ENCODE measurements around the gene HBD.
"Not testable (repeated sequence)": the region's sequence is repeated elsewhere in the genome, so short reads cannot be mapped to it uniquely, and the experiment has no call there.

The HBD gene

DNA sequence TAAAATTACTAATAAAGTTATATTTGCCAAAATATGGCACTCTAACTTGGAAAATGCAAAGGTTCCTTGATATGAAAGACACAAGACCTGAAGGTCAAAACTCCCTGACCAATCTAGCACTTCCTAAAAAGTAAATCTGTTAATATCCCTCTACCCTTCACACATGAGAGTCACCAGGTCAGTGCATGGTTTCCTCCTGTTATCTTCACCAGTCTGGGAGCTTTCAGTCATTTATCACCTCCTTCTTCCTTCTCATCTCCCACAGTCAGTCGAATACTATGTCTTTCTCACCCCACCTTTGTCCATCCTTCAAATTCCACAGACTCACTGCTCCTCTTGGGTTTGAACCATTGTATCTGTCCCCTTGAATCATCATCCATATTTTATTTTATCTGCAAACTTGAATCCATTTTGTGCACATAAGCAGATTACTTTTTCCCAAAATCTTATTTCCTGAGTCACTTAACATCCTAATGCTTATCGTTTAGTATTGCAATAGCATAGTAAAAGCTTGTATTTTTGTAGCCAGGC is 32.8 kb upstream of the HBD start:
- Mint-ChIP-seq H3K27me3 (peaks cover 0 to 5% of the 10 kb centered on the region in 2 donors), H3K27ac (no peak overlapping the region), H3K4me3 (no peak overlapping the region), H3K36me3 (ENCODE audit: insufficient read depth) (no peaks in the 10 kb centered on the region), H3K9me3 (no peaks in the 10 kb centered on the region), H3K4me1 (ENCODE audit: low read depth in 2 of 2) (no peaks in the 10 kb centered on the region)
- no peak for DNase-seq
- no peak for ATAC-seq (replicated peaks)

DNA sequence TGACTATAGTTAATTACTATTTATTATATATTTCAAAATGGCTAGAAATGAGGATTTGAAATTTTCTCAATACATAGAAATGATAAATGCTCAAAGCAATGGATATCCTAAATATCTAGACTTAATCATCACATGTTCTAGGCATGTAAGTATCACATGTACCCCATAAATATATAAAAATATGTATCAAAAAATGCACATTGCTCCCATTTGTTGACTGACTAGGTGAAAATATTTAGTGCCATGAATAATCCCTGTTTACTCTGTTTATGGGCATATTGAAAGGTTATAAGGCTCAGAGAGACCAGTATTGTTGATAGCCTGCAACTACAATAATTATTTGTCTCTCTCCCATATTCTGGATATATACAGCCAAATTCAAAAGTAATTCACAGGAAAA is 32.3 kb upstream of the HBD start:
- no peak for ATAC-seq (replicated peaks)
- Mint-ChIP-seq H3K9me3 (no peaks in the 10 kb centered on the region), H3K27ac (no peak overlapping the region), H3K27me3 (peaks cover 0 to 5% of the 10 kb centered on the region in 2 donors), H3K4me1 (ENCODE audit: low read depth in 2 of 2) (no peaks in the 10 kb centered on the region), H3K4me3 (no peak overlapping the region), H3K36me3 (ENCODE audit: insufficient read depth) (no peaks in the 10 kb centered on the region)
- no peak for DNase-seq

DNA sequence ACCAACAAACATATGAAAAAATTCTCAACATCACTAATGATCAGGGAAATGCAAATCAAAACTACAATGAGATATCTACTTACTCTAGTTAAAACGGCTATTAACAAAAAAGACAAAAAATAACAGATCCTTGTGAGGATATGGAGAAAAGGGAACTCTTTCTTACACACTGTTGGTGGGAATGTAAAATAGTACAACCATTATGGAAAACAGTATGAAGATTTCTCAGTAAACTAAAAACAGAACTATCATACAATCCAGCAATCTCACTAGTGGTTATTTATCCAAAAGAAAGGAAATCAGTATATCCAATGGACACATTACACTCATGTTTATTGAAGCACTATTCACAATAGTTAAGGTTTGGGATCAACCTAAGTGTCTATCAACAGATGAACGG is 31.5 kb upstream of the HBD start:
- H3K27me3 Mint-ChIP-seq = peaks cover 0 to 5% of the 10 kb centered on the region in 2 donors
- H3K9me3 Mint-ChIP-seq = peaks cover 0 to 3% of the 10 kb centered on the region in 2 donors
- H3K36me3 Mint-ChIP-seq (ENCODE audit: insufficient read depth) = no peaks in the 10 kb centered on the region
- no peak overlapping the region for H3K4me3 Mint-ChIP-seq
- ATAC-seq (replicated peaks) = no peak
- H3K4me1 Mint-ChIP-seq (ENCODE audit: low read depth in 2 of 2) = no peaks in the 10 kb centered on the region
- H3K27ac Mint-ChIP-seq = no peak overlapping the region
- DNase-seq = no peak

DNA sequence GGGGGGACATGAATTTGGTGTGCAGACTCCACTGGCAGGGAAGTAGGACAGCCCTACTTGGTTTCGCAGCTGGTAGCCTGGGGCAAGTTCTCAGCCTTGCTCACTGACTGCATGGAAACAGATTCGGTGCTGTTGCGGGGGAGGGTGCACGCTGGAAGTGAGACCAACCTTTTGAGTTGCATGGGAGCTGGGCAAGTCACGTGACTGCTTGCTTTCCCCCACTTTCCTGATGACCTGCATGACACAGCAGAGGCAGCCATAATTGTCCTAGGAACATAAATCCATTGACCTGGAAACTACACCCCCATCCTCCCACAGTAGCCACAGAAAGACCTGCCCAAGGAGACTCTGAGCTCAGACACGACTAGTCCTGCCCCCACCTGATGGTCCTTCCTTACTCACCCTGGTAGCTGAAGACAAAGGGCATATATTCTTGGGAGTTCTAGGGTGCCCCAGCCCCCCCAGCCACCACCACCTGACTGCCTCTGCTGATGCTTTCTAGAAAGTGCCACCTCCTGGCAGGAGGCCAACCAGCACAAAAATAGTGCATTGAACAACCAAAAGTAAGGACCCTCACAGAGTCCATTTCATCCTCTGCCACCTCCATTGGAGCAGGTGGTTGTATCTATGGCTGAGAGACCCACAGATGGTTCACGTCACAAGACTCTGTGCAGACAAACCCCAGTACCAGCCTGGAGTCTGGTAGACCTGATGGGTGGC is 24.4 kb upstream of the HBD start:
- Mint-ChIP-seq H3K27ac (no peak overlapping the region), H3K36me3 (ENCODE audit: insufficient read depth) (no peaks in the 10 kb centered on the region), H3K4me1 (ENCODE audit: low read depth in 2 of 2) (no peaks in the 10 kb centered on the region)

DNA sequence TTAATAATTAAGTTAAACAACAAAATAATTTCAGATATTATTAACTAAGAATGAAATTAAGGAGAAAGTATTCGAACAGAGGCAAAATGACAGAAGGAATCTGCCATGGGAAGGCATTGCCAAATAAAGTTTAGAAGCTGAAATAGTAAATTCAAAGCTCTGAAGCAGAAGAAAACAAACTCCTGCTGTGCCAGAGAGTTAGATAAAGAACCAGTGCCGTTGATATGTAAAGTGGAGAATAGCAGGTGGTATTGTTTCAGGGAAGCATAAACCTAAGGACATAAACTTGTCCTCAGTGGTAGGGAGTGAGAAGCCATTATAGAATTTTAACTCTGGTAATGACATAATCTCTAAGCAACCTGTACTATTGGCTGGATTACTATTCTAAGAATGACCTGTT is 23.0 kb upstream of the HBD start:
- Mint-ChIP-seq H3K36me3 (ENCODE audit: insufficient read depth) (no peaks in the 10 kb centered on the region), H3K4me3 (no peak overlapping the region), H3K27ac (no peak overlapping the region), H3K4me1 (ENCODE audit: low read depth in 2 of 2) (no peaks in the 10 kb centered on the region), H3K27me3 (peaks cover 9 to 13% of the 10 kb centered on the region in 2 donors), H3K9me3 (peaks cover 0 to 12% of the 10 kb centered on the region in 2 donors)
- no peak for DNase-seq
- ATAC-seq (replicated peaks) = no peak

More for the DNA sequence above, 24.4 kb upstream of the HBD start:
- Mint-ChIP-seq H3K27me3 (peaks cover 0 to 6% of the 10 kb centered on the region in 2 donors), H3K4me3 (no peak overlapping the region), H3K9me3 (peaks cover 0 to 12% of the 10 kb centered on the region in 2 donors)
- ATAC-seq (replicated peaks) (no peak), DNase-seq (no peak)

DNA sequence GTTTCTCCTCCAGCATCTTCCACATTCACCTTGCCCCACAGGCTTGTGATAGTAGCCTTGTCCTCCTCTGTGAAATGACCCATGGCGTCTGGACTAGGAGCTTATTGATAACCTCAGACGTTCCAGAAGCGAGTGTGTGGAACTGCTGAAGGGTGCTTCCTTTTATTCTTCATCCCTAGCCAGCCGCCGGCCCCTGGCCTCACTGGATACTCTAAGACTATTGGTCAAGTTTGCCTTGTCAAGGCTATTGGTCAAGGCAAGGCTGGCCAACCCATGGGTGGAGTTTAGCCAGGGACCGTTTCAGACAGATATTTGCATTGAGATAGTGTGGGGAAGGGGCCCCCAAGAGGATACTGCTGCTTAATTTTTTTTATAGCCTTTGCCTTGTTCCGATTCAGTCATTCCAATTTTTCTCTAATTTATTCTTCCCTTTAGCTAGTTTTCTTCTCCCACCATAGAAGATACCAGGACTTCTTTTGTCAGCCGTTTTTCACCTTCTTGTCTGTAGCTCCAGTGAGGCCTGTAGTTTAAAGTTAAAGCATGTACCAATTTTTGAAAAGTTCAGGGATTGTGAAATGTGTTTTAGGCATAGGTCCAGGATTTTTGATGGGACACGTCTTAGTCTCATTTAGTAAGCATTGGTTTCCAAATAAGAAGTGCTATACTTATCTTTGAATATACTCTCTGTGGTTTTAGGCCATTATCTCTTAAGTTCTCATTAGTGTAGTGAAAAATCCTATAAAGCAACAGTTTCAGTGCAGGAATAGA is 20.5 kb upstream of the HBD start, which contains the start of gene HBG2:
TSS of gene HBG2 (minus strand) at position 136 of the 768 bp plus-strand sequence. CDS start at position 83, 53 bp downstream.
- H3K9me3 Mint-ChIP-seq; H3K27ac Mint-ChIP-seq; H3K36me3 Mint-ChIP-seq (ENCODE audit: insufficient read depth); H3K4me3 Mint-ChIP-seq; DNase-seq; ATAC-seq (replicated peaks); H3K4me1 Mint-ChIP-seq (ENCODE audit: low read depth in 2 of 2): not testable (repeated sequence)
- peaks cover 9 to 17% of the 10 kb centered on the region in 2 donors for H3K27me3 Mint-ChIP-seq

DNA sequence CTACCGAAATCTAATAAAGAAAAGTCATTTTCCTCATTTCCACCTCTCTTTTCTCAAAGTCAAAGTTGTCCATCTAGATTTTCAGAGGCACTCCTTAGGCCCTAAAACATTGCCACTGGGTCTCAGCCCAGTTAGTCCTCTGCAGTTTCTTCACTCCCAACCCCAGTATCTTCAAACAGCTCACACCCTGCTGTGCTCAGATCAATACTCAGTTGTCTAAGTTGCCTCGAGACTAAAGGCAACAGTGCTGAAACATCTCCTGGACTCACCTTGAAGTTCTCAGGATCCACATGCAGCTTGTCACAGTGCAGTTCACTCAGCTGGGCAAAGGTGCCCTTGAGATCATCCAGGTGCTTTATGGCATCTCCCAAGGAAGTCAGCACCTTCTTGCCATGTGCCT is 19.7 kb upstream of the HBD start:
- H3K9me3 Mint-ChIP-seq; H3K4me1 Mint-ChIP-seq (ENCODE audit: low read depth in 2 of 2); ATAC-seq (replicated peaks); H3K4me3 Mint-ChIP-seq; DNase-seq; H3K36me3 Mint-ChIP-seq (ENCODE audit: insufficient read depth); H3K27ac Mint-ChIP-seq: not testable (repeated sequence)
- H3K27me3 Mint-ChIP-seq = peaks cover 9 to 17% of the 10 kb centered on the region in 2 donors

DNA sequence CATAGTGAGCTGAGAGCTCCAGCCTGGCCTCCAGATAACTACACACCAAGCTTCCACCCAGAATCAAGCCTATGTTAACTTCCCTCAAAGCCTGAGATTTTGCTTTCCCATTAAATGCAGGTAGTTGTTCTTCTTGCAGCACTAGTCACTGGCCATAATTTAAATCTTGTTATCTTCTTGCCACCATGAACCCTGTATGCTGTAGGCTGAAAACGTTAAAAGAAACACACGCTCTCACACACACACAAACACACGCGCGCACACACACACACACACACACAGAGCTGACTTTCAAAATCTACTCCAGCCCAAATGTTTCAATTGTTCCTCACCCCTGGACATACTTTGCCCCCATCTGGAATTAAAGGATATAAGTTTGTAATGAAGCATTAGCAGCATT is 19.2 kb upstream of the HBD start:
- not testable (repeated sequence) for H3K4me3 Mint-ChIP-seq; H3K4me1 Mint-ChIP-seq (ENCODE audit: low read depth in 2 of 2); H3K27ac Mint-ChIP-seq; H3K9me3 Mint-ChIP-seq; ATAC-seq (replicated peaks); H3K36me3 Mint-ChIP-seq (ENCODE audit: insufficient read depth); DNase-seq
- H3K27me3 Mint-ChIP-seq = peaks cover 9 to 17% of the 10 kb centered on the region in 2 donors

DNA sequence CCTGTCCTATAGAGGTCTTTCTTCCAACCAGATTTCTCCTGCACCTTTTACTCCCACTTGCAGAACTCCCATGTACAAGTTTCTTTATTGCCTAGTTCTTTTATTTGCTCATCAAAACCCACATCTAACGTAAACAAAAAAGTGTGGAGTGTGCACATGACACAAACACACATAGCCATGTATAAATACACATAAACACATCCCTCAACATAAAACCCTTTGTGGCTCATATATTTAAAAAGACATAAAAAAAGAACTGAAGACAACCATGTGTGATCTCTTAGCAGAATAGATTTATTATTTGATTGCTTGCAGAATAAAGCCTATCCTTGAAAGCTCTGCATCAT is 18.6 kb upstream of the HBD start:
- Mint-ChIP-seq H3K9me3 (peaks cover 0 to 2% of the 10 kb centered on the region in 2 donors), H3K4me3 (no peak overlapping the region), H3K27ac (no peak overlapping the region), H3K27me3 (peaks cover 9 to 15% of the 10 kb centered on the region in 2 donors), H3K4me1 (ENCODE audit: low read depth in 2 of 2) (no peaks in the 10 kb centered on the region), H3K36me3 (ENCODE audit: insufficient read depth) (no peaks in the 10 kb centered on the region)
- ATAC-seq (replicated peaks) = no peak
- no peak for DNase-seq

DNA sequence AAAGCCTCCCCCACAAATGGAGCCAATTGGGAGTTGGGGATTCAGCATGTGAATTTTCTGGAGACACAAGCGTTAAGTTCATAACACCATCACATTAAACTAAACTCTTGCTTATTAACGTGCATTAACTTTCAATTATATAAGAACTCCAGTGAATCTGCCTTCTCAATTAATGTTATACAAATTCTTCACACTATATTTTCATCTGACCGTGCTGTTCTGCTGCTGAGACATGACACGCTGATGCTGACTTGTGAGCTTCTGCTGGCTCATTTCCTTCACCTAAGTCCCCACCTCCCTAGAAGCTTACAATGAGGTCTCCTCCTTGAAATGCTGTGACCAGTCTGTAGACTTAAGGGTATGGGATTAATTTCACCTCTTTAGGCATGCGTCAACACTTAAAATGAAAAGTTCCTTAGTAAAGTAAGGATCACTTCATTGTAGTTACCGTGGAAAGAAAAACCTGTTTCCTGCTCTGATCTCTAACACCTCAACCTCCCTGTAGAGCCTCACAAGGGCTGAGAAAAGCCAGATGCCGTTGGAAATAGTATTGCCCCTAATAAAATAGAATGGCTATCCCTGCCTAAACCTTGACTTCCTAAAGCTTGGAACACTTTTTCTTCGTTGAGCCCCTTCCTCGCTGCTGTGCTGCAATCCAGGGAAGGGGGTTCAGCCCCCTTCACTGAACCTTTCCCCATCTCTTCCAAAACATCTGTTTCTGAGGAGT is 18.1 kb upstream of the HBD start:
- Mint-ChIP-seq H3K27me3 (peaks cover 9 to 11% of the 10 kb centered on the region in 2 donors), H3K4me1 (ENCODE audit: low read depth in 2 of 2) (no peaks in the 10 kb centered on the region), H3K9me3 (no peaks in the 10 kb centered on the region), H3K27ac (no peak overlapping the region), H3K36me3 (ENCODE audit: insufficient read depth) (no peaks in the 10 kb centered on the region), H3K4me3 (no peak overlapping the region)
- ATAC-seq (replicated peaks) (no peak), DNase-seq (no peak)

DNA sequence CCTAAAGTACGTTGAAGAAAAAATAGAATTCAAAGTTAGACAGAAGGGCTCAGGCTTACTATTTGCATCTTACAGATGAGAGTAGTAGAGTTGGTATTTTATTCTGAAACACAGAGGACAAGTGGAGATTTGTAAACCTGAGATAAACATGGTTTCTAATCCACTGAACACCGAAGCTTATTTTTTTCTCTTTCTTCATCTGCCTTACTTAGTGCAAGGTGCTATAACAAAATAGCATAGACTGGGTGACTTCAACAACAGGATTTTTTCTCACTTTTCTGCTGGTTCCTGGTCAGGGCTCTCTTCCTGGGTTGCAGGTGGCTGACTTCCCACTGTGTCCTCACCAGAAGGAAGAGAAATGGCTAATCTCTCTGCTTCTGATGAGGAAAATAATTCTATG is 17.5 kb upstream of the HBD start:
- Mint-ChIP-seq H3K9me3 (no peaks in the 10 kb centered on the region), H3K4me1 (ENCODE audit: low read depth in 2 of 2) (no peaks in the 10 kb centered on the region), H3K27ac (no peak overlapping the region), H3K27me3 (peaks cover 9 to 11% of the 10 kb centered on the region in 2 donors), H3K4me3 (no peak overlapping the region), H3K36me3 (ENCODE audit: insufficient read depth) (no peaks in the 10 kb centered on the region)
- ATAC-seq (replicated peaks) (no peak), DNase-seq (no peak)

DNA sequence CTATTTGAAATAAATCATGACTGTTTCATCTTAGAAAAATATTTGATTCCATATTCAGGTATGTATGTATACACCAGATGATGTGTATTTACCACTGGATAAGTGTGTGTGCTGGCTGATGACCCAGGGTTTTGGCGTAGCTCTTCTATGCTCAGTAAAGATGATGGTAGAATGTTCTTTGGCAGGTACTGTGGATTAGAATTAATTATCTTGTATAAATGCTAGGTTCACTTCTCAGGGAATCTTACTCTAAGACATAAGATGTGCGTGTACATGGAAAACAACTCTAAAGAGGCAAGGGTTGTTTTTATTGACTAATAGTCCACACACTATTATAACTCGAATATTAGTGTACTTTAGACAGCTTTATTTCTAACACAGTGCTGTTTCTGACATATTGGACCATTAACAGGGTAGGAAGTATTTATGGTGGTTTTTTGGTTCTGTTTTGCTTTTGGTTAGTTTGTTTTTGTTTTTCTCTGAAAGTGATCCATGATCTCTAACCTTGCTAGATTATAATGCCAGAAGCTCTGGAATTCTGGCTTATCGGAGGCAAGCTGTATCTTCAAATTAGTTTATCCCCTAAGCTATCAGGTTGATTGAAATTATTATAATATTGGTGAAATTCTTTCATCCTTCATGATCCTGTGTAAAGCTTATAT is 16.4 kb upstream of the HBD start:
- H3K27me3 Mint-ChIP-seq = peaks cover 9 to 11% of the 10 kb centered on the region in 2 donors
- no peaks in the 10 kb centered on the region for H3K4me1 Mint-ChIP-seq (ENCODE audit: low read depth in 2 of 2)

DNA sequence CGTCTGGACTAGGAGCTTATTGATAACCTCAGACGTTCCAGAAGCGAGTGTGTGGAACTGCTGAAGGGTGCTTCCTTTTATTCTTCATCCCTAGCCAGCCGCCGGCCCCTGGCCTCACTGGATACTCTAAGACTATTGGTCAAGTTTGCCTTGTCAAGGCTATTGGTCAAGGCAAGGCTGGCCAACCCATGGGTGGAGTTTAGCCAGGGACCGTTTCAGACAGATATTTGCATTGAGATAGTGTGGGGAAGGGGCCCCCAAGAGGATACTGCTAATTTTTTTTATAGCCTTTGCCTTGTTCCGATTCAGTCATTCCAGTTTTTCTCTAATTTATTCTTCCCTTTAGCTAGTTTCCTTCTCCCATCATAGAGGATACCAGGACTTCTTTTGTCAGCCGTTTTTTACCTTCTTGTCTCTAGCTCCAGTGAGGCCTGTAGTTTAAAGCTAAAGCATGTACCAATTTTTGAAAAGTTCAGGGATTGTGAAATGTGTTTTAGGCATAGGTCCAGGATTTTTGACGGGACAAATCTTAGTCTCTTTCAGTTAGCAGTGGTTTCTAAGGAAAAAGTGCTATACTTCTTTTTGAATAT is 15.6 kb upstream of the HBD start, which contains the start of gene HBG1:
TSS of gene HBG1 (minus strand) at position 51 of the 590 bp plus-strand sequence. CDS start 53 bp downstream, outside the sequence.
- not testable (repeated sequence) for H3K36me3 Mint-ChIP-seq (ENCODE audit: insufficient read depth); DNase-seq; H3K9me3 Mint-ChIP-seq; H3K4me3 Mint-ChIP-seq; H3K4me1 Mint-ChIP-seq (ENCODE audit: low read depth in 2 of 2); H3K27ac Mint-ChIP-seq; ATAC-seq (replicated peaks)
- peaks cover 9 to 11% of the 10 kb centered on the region in 2 donors for H3K27me3 Mint-ChIP-seq

More for the DNA sequence above, 16.4 kb upstream of the HBD start:
- DNase-seq (no peak), ATAC-seq (replicated peaks) (no peak)
- H3K36me3 Mint-ChIP-seq (ENCODE audit: insufficient read depth) = no peaks in the 10 kb centered on the region
- no peak overlapping the region for H3K27ac Mint-ChIP-seq
- no peaks in the 10 kb centered on the region for H3K9me3 Mint-ChIP-seq
- no peak overlapping the region for H3K4me3 Mint-ChIP-seq
